Measurements from ENCODE around the gene CRISPLD2.

Gene CRISPLD2

DNA sequence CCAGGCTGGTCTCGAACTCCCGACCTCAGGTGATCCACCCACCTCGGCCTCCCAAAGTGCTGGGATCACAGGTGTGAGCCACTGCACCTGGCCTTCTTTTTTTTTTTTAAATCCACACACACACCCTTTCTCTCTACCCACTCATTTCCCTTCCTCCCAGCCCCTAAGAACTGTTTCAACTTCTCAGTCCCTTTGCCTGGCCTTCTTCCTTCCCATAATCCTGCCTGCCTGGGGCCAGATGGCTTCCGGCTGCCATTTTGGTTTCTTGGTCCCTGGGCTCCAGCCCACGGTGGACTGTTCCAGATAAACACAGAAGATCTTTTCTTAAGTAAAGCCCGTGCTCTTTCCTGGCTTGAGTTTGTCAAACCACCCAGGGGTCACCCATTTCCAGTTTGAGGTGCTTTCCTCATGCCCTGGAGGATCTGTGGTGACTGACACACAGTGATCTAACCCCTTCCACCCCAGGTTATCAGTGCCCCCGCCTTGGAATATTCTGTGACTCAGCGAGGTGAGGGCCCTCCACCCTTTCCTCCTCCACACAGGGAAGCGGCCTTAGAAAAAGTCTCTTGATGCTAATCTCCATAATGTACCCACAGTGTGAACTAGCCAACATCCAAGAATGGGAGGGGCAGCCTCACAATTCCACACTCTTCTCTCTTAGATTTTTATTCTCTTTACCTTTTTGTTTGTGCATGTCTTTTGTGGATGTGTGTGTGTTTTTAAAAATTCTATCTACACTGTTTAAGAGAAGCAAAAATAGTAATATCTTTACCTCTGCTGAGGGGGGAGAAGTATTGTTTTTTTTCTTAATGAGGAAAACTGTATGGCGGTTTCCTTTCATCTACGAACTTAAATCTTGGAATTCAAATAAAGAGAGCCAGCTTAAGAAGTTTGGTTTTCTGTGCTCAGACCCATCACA is 60.0 kb downstream of the CRISPLD2 start:
- in situ Hi-C loops (cut with HindIII; ENCODE audit: low sequenced_read_pairs), result loop anchor here (5.0 kb wide), 1 partner anchor 133 kb away; no protein-coding TSS in a partner anchor

GRCh38 chr16:84881702-84882521 is 62.1 kb downstream of the CRISPLD2 start:
- in situ Hi-C loops (cut with HindIII; ENCODE audit: low sequenced_read_pairs), result no loop called here

DNA sequence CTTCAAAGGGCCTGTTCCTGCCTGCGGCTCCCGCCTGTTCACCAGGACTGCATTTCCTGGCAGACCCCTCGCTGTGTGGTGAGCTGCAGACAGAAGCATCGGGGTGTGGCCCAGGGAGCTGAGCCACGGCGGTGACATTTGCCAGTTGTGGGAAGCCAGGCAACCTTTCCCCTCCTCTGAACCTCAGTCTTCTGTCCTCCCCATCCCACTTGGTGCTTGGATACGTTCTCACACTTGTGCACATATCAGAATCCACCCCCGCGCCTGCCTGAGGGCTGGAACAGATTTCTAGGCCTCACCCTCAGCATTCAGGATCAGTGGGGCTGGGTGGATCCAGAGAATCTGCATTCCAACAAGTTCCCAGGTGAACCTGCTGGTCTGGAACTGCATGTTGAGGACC is 63.5 kb downstream of the CRISPLD2 start:
- in situ Hi-C loops (cut with HindIII; ENCODE audit: low sequenced_read_pairs), result no loop called here

DNA sequence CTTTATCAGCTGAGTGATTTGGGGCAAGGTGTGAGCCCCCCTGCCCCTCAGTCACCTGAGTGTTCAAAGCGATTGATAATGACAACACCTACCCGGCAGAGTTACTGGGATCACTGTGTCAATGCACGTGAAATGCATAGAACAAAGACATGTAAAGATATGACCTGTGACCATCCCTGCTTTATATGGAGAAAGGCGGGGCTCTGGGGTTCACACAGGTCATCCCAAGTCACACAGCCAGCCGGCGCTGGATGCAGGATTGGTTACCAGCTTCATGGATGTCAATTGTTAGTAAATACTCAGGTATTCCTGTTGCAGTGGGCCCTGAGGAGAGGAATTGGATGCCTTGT is 64.4 kb downstream of the CRISPLD2 start:
- in situ Hi-C loops (cut with HindIII; ENCODE audit: low sequenced_read_pairs), result no loop called here

DNA sequence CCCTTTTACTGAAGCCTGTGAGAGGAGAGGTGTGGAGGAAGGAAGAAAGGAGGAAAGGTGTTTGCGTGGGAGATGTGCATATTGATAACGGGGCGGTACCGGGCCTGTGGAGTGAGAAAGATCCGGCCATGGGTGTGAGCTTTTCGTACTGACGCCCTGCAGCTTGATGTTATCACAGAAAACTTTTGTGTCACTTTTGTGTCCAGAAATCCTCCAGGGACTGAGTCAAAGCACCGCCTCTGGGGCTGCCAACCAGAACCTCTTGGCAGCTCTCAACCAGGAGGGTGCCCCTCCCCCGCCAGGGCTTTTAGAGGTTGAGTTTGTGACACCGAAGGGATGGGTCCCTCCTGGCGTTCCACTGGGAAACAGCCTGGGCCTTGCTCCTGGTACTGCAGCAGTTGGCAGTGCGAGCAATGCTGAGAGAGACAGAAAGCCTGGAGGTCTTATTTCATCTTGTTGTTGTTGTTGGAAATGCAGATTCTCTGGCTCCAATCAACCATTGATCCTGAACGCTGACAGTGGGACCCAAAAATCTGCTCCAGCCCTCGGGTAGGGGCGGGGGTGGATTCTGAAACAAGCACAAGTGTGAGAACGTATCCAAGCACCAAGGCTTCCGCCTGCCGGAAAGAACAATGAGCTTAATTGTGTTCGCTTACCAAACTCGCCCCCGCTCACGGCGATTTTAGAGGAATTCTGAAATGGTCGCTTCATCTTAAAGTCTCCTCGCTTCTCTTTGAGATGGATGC is 65.0 kb downstream of the CRISPLD2 start:
- in situ Hi-C loops (cut with HindIII; ENCODE audit: low sequenced_read_pairs), result loop anchor here (5.0 kb wide), 1 partner anchor 43 kb away; no protein-coding TSS in a partner anchor

DNA sequence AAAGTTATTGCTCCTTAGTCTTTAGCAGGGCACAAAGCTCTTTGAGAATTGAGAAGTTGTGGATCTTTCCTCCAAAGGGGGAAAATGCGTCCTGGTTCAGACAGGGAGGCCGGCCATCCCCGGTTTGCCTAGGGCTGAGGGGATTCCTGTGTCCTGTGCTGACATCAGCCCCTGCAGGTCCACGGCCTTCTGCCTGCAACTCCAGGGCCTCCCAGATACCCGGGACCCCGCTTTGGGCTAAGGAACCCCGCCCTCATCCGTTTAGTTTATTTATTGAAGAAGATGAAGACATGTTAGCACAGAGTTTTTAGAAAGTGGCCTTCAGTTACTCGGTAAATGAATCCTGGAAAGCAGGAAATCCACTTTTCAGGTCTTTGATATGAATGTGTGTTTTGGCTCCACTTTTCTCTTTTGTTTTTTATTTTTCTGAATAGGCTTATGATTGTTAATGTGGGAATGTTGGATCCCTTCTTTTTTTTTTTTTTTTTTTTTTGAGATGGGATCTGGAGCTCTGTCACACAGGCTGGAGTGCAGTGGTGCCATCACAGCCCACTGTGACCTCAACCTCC is 65.6 kb downstream of the CRISPLD2 start:
- in situ Hi-C loops (cut with HindIII; ENCODE audit: low sequenced_read_pairs), result loop anchor here (5.0 kb wide), 1 partner anchor 42 kb away; no protein-coding TSS in a partner anchor

DNA sequence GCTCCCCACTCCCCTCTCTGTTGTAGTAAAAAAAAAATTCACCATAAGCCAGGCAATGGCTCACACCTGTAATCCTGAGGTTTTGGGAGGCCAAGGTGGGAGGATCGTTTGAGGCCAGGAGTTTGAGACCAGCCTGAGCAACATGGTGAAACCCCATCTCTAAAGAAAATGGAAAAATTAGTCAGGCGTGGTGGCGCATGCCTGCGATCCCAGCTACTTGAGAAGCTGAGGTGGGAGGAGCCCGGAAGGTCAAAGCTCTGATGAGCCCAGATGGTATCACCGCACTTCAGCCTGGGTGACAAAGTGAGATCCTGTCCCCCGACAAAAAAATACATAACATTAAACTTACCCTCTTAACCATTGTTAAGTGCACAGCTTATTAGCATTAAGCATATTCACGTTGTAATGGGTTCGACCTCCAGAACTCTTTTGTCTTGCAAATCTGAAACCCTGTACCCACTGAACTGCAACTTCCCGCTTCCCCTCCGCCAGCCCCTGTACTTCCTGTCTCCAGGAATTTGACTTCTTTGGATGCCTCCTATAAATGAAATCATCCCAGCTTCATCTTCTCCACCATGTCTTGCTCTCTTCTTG is 66.8 kb downstream of the CRISPLD2 start:
- in situ Hi-C loops (cut with HindIII; ENCODE audit: low sequenced_read_pairs), result loop anchor here (5.0 kb wide), 1 partner anchor 41 kb away; no protein-coding TSS in a partner anchor

DNA sequence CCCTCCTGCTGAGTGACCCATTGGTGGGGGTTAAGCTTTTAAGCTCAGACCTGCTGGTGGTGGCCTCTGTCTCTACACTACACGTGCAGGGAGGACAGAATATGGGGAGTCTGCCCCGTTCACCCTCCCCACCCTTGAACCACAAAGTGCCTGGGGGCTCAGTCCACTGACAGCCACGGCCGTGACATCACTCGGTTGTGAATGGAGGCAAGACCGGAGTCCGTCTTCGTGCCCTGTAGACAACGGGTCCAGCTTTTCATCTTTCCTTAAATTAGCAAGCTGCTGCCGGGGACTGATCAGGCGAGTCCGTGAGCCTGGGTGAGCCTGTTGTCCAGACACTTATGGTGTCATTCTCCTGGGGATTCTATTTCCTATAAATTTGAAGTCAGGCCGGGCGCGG is 67.4 kb downstream of the CRISPLD2 start:
- in situ Hi-C loops (cut with HindIII; ENCODE audit: low sequenced_read_pairs), result loop anchor here (5.0 kb wide), 1 partner anchor 40 kb away; no protein-coding TSS in a partner anchor

DNA sequence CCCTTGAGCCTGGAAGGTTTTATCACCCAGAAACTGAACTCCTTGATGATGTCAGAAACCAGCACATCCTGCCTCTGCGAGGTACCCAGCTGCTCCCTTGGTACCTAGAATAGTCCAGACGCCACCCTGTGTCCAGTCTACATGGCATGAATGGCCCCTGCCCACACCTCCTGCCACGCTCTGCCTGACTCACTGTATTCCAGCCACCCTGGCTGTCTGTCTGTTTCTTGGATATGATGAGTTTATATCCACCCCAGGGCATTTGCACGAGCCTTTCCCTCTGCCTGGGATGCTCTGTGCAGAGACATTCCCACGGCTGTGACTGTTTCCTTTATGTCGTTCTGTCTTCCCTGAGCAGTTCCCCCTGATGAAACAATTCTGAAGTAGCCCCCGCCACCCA is 68.7 kb downstream of the CRISPLD2 start:
- in situ Hi-C loops (cut with HindIII; ENCODE audit: low sequenced_read_pairs), result loop anchor here (5.0 kb wide), 1 partner anchor 39 kb away; no protein-coding TSS in a partner anchor

- in situ Hi-C loops (cut with HindIII; ENCODE audit: low sequenced_read_pairs), result loop anchor here (5.0 kb wide), 1 partner anchor 38 kb away; no protein-coding TSS in a partner anchor
Measured at GRCh38 chr16:84889066-84889465, 69.3 kb downstream of the CRISPLD2 start.

GRCh38 chr16:84890427-84890826 is 70.6 kb downstream of the CRISPLD2 start:
- in situ Hi-C loops (cut with HindIII; ENCODE audit: low sequenced_read_pairs), result no loop called here

GRCh38 chr16:84891149-84891795 is 71.5 kb downstream of the CRISPLD2 start:
- in situ Hi-C loops (cut with HindIII; ENCODE audit: low sequenced_read_pairs), result no loop called here

- in situ Hi-C loops (cut with HindIII; ENCODE audit: low sequenced_read_pairs), result no loop called here
Measured at GRCh38 chr16:84892097-84892496, 72.3 kb downstream of the CRISPLD2 start.

GRCh38 chr16:84893467-84893848 is 73.7 kb downstream of the CRISPLD2 start:
- in situ Hi-C loops (cut with HindIII; ENCODE audit: low sequenced_read_pairs), result no loop called here

DNA sequence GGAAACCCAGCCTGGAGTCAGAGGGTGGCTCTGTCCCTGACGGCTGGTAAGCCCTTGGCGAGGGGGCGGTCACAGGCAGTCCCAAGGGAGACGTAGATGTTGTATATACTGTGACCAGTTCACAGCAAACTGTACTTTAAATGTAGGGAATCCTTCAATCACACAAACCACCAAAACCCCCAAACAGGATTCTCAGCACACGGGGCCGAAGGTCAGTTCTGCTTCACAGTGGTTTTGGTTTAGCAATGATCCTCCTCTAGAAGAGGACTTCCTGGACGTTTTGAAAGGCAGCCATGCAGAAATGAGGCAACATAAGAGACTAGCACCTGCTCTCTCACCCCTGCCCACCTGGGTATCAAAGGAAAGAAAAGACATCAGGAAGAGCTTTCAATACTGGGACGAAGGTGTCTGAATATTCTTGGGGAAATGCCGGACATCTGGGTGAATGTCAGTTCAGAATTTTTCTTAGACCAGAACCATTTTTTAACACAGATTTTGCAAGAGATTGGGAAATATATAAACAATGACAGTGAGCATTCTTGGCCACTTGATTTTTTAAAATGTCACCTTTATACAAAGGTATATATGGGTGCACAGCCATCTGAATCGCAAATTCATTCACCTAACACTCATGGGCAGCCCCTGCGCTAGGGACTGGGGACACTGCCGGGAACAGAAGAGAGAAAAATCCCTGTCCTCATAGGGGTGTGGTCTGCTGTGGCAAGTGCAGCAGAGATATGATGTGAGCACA is 74.2 kb downstream of the CRISPLD2 start:
- in situ Hi-C loops (cut with HindIII; ENCODE audit: low sequenced_read_pairs), result no loop called here

- in situ Hi-C loops (cut with HindIII; ENCODE audit: low sequenced_read_pairs), result no loop called here
Measured at GRCh38 chr16:84895016-84895415, 75.2 kb downstream of the CRISPLD2 start.

- in situ Hi-C loops (cut with HindIII; ENCODE audit: low sequenced_read_pairs), result no loop called here
Measured at GRCh38 chr16:84896847-84897246, 77.1 kb downstream of the CRISPLD2 start.

- in situ Hi-C loops (cut with HindIII; ENCODE audit: low sequenced_read_pairs), result no loop called here
Measured at GRCh38 chr16:84897911-84898377, 78.2 kb downstream of the CRISPLD2 start.

- in situ Hi-C loops (cut with HindIII; ENCODE audit: low sequenced_read_pairs), result no loop called here
Measured at GRCh38 chr16:84898447-84898846, 78.7 kb downstream of the CRISPLD2 start.
